MM.1S (cell line): ENCODE data around the gene FBXO3.
"Not testable (repeated sequence)": the region's sequence is repeated elsewhere in the genome, so short reads cannot be mapped to it uniquely, and the experiment has no call there.

Experiments used
- DNase-seq: peaks from one replicate; pipeline ENCODE4 v3.0.0-alpha.2; 2015
- H2AFZ ChIP-seq: fragments of 300-600 bp; sonication (generic); 2 replicates; pipeline ENCODE4 v1.6.0; 2016; ENCODE audit warnings: antibody characterized with exemption, low read length
- H3F3A ChIP-seq: fragments of 300-600 bp; sonication (generic); 2 replicates; pipeline ENCODE4 v1.6.1; 2016; ENCODE audit warnings: mild to moderate bottlenecking, antibody characterized with exemption, low read length, moderate library complexity, mixed read lengths; ENCODE audit not compliant: insufficient read depth
- H3K27ac ChIP-seq: fragments of 300-600 bp; sonication (generic); 2 replicates; pipeline ENCODE4 v1.5.1; 2016; ENCODE audit warnings: mild to moderate bottlenecking, low read length
- H3K27me3 ChIP-seq: fragments of 300-600 bp; sonication (generic); replicated peaks from 2 replicates; pipeline ENCODE4 v1.6.0; 2016; ENCODE audit warnings: low read length; ENCODE audit not compliant: insufficient read depth
- H3K36me3 ChIP-seq: fragments of 300-600 bp; sonication (generic); replicated peaks from 2 replicates; pipeline ENCODE4 v1.6.1; 2016; ENCODE audit warnings: mild to moderate bottlenecking, low read length, mixed read lengths; ENCODE audit not compliant: insufficient read depth
- H3K4me1 ChIP-seq: fragments of 300-600 bp; sonication (generic); 2 replicates; pipeline ENCODE4 v1.6.1; 2016; ENCODE audit warnings: low read length, mixed read lengths
- H3K4me2 ChIP-seq: fragments of 300-600 bp; sonication (generic); 2 replicates; pipeline ENCODE4 v1.6.0; 2016; ENCODE audit warnings: low read depth, low read length
- H3K4me3 ChIP-seq: fragments of 300-600 bp; sonication (generic); 2 replicates; pipeline ENCODE4 v1.5.1; 2016; ENCODE audit warnings: low read length, mixed read lengths
- H3K79me2 ChIP-seq: fragments of 300-600 bp; sonication (generic); 2 replicates; pipeline ENCODE4 v1.6.1; 2016; ENCODE audit warnings: mixed run types, low read length, mixed read lengths
- H3K9ac ChIP-seq: fragments of 300-600 bp; sonication (generic); 2 replicates; pipeline ENCODE4 v1.6.1; 2016; ENCODE audit warnings: low read length, mixed read lengths
- H3K9me2 ChIP-seq: fragments of 300-600 bp; sonication (generic); replicated peaks from 2 replicates; pipeline ENCODE4 v1.6.1; 2016; ENCODE audit warnings: mild to moderate bottlenecking, low read length, mixed read lengths; ENCODE audit not compliant: insufficient read depth
- H3K9me3 ChIP-seq: fragments of 300-600 bp; sonication (generic); replicated peaks from 2 replicates; pipeline ENCODE4 v1.6.1; 2016; ENCODE audit warnings: mild to moderate bottlenecking, low read length, mixed read lengths; ENCODE audit not compliant: insufficient read depth
- H4K20me1 ChIP-seq: fragments of 300-600 bp; sonication (generic); 2 replicates; pipeline ENCODE4 v1.6.1; 2016; ENCODE audit warnings: mild to moderate bottlenecking, low read length, moderate library complexity, mixed read lengths; ENCODE audit not compliant: insufficient read depth
- EZH2 ChIP-seq: fragments of 300-600 bp; sonication (generic); optimal IDR thresholded peaks from 2 replicates; pipeline ENCODE3; 2017; ENCODE audit warnings: low read depth, mild to moderate bottlenecking, antibody characterized with exemption, low read length, mixed read lengths
- EZH2phosphoT487 ChIP-seq: fragments of 300-600 bp; sonication (generic); IDR thresholded peaks from 2 replicates; pipeline ENCODE4 v1.6.1; 2018; ENCODE audit warnings: antibody characterized with exemption, low read length
- TF ChIP-seq, protein P1 (sequence below): fragments of 300-600 bp; sonication (generic); IDR thresholded peaks from 2 replicates; pipeline ENCODE4 v1.5.1; 2016; ENCODE audit warnings: antibody characterized with exemption, low read length, mixed read lengths

FBXO3 gene

GRCh38 chr11:33733980-33734379 is 40.3 kb downstream of the FBXO3 start:
- H2AFZ ChIP-seq = no peak overlapping the region
- no peaks in the 10 kb centered on the region for H3K9me2 ChIP-seq
- no peaks in the 10 kb centered on the region for H3K27me3 ChIP-seq
- no peak overlapping the region for H3K27ac ChIP-seq
- DNase-seq = no peak
- peaks cover 64% of the 10 kb centered on the region for H3K79me2 ChIP-seq
- H3K36me3 ChIP-seq = peaks cover 20% of the 10 kb centered on the region; the same call in 1 of the 2 replicates
- no peak overlapping the region; the same call in 1 of the 2 replicates for H3K9ac ChIP-seq
- H3K9me3 ChIP-seq = no peaks in the 10 kb centered on the region
- peaks cover 23% of the 10 kb centered on the region for H4K20me1 ChIP-seq
- peak overlapping the region; percentile 92 for H3K4me2 ChIP-seq
- H3K4me3 ChIP-seq = peak overlapping the region; percentile 80
- H3K4me1 ChIP-seq = peaks cover 25% of the 10 kb centered on the region
- H3F3A ChIP-seq = peaks cover 22% of the 10 kb centered on the region
- TF ChIP-seq EZH2phosphoT487 = no peak
- no peak for TF ChIP-seq EZH2
- TF ChIP-seq, protein P1, sequence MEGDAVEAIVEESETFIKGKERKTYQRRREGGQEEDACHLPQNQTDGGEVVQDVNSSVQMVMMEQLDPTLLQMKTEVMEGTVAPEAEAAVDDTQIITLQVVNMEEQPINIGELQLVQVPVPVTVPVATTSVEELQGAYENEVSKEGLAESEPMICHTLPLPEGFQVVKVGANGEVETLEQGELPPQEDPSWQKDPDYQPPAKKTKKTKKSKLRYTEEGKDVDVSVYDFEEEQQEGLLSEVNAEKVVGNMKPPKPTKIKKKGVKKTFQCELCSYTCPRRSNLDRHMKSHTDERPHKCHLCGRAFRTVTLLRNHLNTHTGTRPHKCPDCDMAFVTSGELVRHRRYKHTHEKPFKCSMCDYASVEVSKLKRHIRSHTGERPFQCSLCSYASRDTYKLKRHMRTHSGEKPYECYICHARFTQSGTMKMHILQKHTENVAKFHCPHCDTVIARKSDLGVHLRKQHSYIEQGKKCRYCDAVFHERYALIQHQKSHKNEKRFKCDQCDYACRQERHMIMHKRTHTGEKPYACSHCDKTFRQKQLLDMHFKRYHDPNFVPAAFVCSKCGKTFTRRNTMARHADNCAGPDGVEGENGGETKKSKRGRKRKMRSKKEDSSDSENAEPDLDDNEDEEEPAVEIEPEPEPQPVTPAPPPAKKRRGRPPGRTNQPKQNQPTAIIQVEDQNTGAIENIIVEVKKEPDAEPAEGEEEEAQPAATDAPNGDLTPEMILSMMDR = no peak

GRCh38 chr11:33731723-33732531 is 42.4 kb downstream of the FBXO3 start:
- TF ChIP-seq, protein P1 = no peak
- TF ChIP-seq EZH2phosphoT487 (no peak), EZH2 (no peak)
- Histone ChIP-seq H4K20me1 (peaks cover 23% of the 10 kb centered on the region), H3K9me2 (no peaks in the 10 kb centered on the region), H3K27me3 (no peaks in the 10 kb centered on the region), H3K4me3 (no peak overlapping the region), H3F3A (peaks cover 21% of the 10 kb centered on the region), H3K36me3 (peaks cover 20% of the 10 kb centered on the region; the same call in 1 of the 2 replicates), H3K79me2 (peaks cover 84% of the 10 kb centered on the region), H3K9me3 (no peaks in the 10 kb centered on the region), H2AFZ (no peak overlapping the region), H3K4me1 (peaks cover 24% of the 10 kb centered on the region), H3K4me2 (no peak overlapping the region), H3K27ac (no peak overlapping the region), H3K9ac (no peak overlapping the region)
- no peak for DNase-seq

GRCh38 chr11:33730716-33731115 is 43.6 kb downstream of the FBXO3 start:
- Histone ChIP-seq H3K4me3 (no peak overlapping the region), H3K4me2 (no peak overlapping the region), H3K9ac (no peak overlapping the region), H3K27me3 (no peaks in the 10 kb centered on the region), H3K9me2 (no peaks in the 10 kb centered on the region), H3F3A (peaks cover 13% of the 10 kb centered on the region), H3K9me3 (no peaks in the 10 kb centered on the region), H3K27ac (no peak overlapping the region), H3K4me1 (peaks cover 20% of the 10 kb centered on the region), H3K79me2 (peaks cover 96% of the 10 kb centered on the region), H3K36me3 (peaks cover 20% of the 10 kb centered on the region; the same call in 1 of the 2 replicates), H4K20me1 (peaks cover 24% of the 10 kb centered on the region), H2AFZ (no peak overlapping the region)
- no peak for DNase-seq
- no peak for TF ChIP-seq EZH2
- TF ChIP-seq EZH2phosphoT487 = no peak
- TF ChIP-seq, protein P1 = no peak

- Histone ChIP-seq H3K4me1 (peaks cover 19% of the 10 kb centered on the region), H3K36me3 (peaks cover 20% of the 10 kb centered on the region; the same call in 1 of the 2 replicates), H4K20me1 (peaks cover 40% of the 10 kb centered on the region), H3K79me2 (peaks cover 99% of the 10 kb centered on the region)
- not testable (repeated sequence) for H3K27ac ChIP-seq, H3K4me2 ChIP-seq, H3K4me3 ChIP-seq, H3K9me3 ChIP-seq, H3F3A ChIP-seq, DNase-seq, H2AFZ ChIP-seq, H3K9me2 ChIP-seq, H3K9ac ChIP-seq, H3K27me3 ChIP-seq
Observed at GRCh38 chr11:33729072-33729664, 45.2 kb downstream of the FBXO3 start.

DNA sequence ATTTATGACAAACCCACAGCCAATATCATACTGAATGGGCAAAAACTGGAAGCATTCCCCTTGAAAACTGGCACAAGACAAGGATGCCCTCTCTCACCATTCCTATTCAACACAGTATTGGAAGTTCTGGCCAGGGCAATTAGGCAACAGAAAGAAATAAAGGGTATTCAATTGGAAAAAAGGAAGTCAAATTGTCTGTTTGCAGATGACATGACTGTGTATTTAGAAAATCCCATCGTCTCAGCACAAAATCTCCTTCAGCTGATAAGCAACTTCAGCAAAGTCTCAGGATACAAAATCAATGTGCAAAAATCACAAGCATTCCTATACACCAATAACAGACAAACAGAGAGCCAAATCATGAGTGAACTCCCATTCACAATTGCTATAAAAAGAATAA is 46.8 kb downstream of the FBXO3 start:
- not testable (repeated sequence) for H3K4me1 ChIP-seq, H3F3A ChIP-seq

More for the DNA sequence above, 46.8 kb downstream of the FBXO3 start:
- Histone ChIP-seq H4K20me1 (peaks cover 51% of the 10 kb centered on the region), H3K79me2 (peaks cover 99% of the 10 kb centered on the region), H3K36me3 (peaks cover 19% of the 10 kb centered on the region; the same call in 1 of the 2 replicates)
- DNase-seq, H3K9me2 ChIP-seq, H3K4me3 ChIP-seq, H3K4me2 ChIP-seq, H2AFZ ChIP-seq, H3K9ac ChIP-seq, H3K27me3 ChIP-seq, H3K9me3 ChIP-seq, H3K27ac ChIP-seq: not testable (repeated sequence)
